Muscle layer of duodenum (tissue), 2 donors: ENCODE data around the gene ANKZF1.

ENCODE experiments used
- H3K27ac ChIP-seq: one replicate; pipeline ENCODE4 v1.7.0; 2013; ENCODE audit warnings: mild to moderate bottlenecking, low read length
- H3K27me3 ChIP-seq: one replicate; pipeline ENCODE4 v1.7.0; 2013; ENCODE audit warnings: low read depth, mild to moderate bottlenecking, control low read depth, low read length
- H3K36me3 ChIP-seq, 2 donors: one replicate each; pipeline ENCODE4 v1.7.0; 2013; ENCODE audit warnings: low read length in 2 of 2, control low read depth in 1 of 2, mild to moderate bottlenecking in 1 of 2; ENCODE audit not compliant: insufficient read depth in 2 of 2, control insufficient read depth in 1 of 2
- H3K4me1 ChIP-seq, 2 donors: one replicate each; pipeline ENCODE4 v1.7.0; 2013; ENCODE audit warnings: low read length in 2 of 2, mild to moderate bottlenecking in 2 of 2, control low read depth in 1 of 2, moderate library complexity in 1 of 2; ENCODE audit not compliant: insufficient read depth in 2 of 2, control insufficient read depth in 1 of 2
- H3K4me3 ChIP-seq, 2 donors: one replicate each; pipeline ENCODE4 v1.7.0; 2013; ENCODE audit warnings: low read length in 2 of 2, low read depth in 1 of 2, mild to moderate bottlenecking in 1 of 2
- H3K9me3 ChIP-seq, 2 donors: one replicate each; pipeline ENCODE4 v1.7.0; 2013; ENCODE audit warnings: low read length in 2 of 2, control low read depth in 1 of 2, mild to moderate bottlenecking in 1 of 2; ENCODE audit not compliant: control insufficient read depth in 1 of 2
- donor health status: healthy.

ANKZF1 gene

DNA sequence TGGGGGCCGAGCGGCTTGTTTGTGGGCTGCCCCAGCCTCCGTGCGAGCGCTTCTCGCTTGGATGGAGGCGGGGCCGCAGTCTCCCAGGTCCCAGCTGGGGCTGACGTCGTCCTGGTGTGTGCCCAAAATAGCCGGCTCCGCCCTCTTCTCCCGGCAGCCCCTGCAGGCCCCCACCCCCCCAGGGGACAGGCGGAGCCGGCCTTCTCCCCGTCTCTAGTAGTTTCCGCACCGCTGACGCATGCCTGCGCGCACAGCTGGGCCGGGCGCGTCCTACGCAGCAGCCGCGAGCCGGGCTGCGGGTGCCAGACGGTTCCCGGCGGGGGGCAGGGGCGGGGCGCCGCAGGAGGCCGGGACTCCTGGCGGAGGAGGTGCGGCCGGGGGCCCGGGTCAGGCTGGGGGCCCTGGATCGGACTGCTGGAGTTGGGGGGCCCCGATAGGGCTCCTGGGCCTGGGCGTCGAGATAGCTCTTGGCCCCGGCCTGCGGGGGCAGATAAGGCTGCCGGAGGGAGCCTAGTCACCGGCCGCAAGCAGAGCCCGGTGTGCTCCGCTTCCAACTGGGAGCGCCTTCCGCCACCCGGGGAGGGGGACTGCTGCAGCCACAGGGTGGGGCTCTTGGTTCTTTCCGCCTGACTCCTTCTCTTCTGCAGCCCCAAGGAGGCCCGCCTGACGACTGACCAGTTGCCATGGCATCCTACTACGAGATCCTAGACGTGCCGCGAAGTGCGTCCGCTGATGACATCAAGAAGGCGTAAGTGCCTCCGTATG, 49.7 kb downstream of the ANKZF1 start, which contains the start of gene DNAJB2:
TSS of gene DNAJB2 (plus strand) at position 216 of the 765 bp plus-strand sequence. CDS start at position 684, 468 bp downstream.
- H3K36me3 ChIP-seq, result peaks cover 34 to 36% of the 10 kb centered on the region in 2 donors
- H3K4me1 ChIP-seq, result peaks cover 20 to 41% of the 10 kb centered on the region in 2 donors

GRCh38 chr2:219279916-219280516, 50.4 kb downstream of the ANKZF1 start:
- H3K4me3 ChIP-seq, result peak overlapping the region; percentile 79 to 87
- H3K36me3 ChIP-seq, result peaks cover 40 to 42% of the 10 kb centered on the region in 2 donors
- H3K4me1 ChIP-seq, result peaks cover 20 to 41% of the 10 kb centered on the region in 2 donors
- no peaks in the 10 kb centered on the region for H3K9me3 ChIP-seq
- H3K27me3 ChIP-seq, result no peaks in the 10 kb centered on the region
- peak overlapping the region; percentile 83 for H3K27ac ChIP-seq

More for the DNA sequence above, 49.7 kb downstream of the ANKZF1 start, which contains the start of gene DNAJB2:
- H3K27me3 ChIP-seq, result no peaks in the 10 kb centered on the region
- peak within 1 kb of the TSS; percentile 79 to 87 for H3K4me3 ChIP-seq
- H3K9me3 ChIP-seq, result no peaks in the 10 kb centered on the region
- H3K27ac ChIP-seq, result peak within 1 kb of the TSS; percentile 85

DNA sequence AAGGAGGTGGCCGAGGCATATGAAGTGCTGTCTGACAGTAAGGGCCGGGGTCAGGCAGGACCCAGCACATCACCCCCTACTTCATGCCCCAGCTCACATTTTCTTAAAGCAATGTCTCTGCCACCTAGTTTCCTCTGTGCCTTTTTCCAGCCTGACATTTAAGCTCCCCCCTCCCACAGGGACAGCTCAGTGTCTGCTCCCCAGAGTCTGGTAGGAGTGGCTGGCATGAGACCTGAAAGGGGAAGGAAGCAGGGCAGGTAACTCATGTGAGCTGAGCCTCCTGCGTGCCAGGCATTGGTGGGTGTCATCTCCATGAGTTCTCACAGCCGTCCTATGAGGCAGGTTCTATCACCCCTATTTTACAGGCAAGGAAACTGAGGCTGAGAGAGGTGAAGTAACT, 51.0 kb downstream of the ANKZF1 start:
- peaks cover 20 to 47% of the 10 kb centered on the region in 2 donors for H3K4me1 ChIP-seq

DNA sequence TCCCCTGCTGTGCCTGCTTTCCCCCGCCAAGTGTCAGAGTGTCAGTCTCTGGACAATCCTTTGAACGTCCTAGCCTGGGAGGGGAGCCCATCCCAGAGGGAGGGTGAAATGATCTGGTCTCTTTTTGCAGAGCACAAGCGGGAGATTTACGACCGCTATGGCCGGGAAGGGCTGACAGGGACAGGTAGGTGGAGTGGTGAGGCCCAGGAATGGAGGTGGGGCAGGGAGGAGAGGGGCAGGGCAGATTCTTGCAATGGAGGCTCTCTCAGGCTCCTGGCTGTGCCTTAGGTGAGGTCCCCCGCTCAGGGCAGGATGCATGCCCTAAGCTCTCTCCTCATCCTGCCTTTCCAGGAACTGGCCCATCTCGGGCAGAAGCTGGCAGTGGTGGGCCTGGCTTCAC, 52.0 kb downstream of the ANKZF1 start:
- H3K4me3 ChIP-seq, result no peak overlapping the region
- no peaks in the 10 kb centered on the region for H3K27me3 ChIP-seq
- H3K4me1 ChIP-seq, result peaks cover 20 to 47% of the 10 kb centered on the region in 2 donors
- H3K36me3 ChIP-seq, result peaks cover 44 to 49% of the 10 kb centered on the region in 2 donors
- no peaks in the 10 kb centered on the region for H3K9me3 ChIP-seq
- no peak overlapping the region for H3K27ac ChIP-seq

More for the DNA sequence above, 51.0 kb downstream of the ANKZF1 start:
- no peak overlapping the region for H3K27ac ChIP-seq
- H3K36me3 ChIP-seq, result peaks cover 44 to 48% of the 10 kb centered on the region in 2 donors
- peak overlapping the region in 1 of 2 donors; percentile 79 for H3K4me3 ChIP-seq
- no peaks in the 10 kb centered on the region for H3K27me3 ChIP-seq
- no peaks in the 10 kb centered on the region for H3K9me3 ChIP-seq

- H3K27me3 ChIP-seq, result no peaks in the 10 kb centered on the region
- H3K4me1 ChIP-seq, result peaks cover 20 to 47% of the 10 kb centered on the region in 2 donors
- H3K36me3 ChIP-seq, result peaks cover 44 to 49% of the 10 kb centered on the region in 2 donors
- no peaks in the 10 kb centered on the region for H3K9me3 ChIP-seq
- H3K4me3 ChIP-seq, result no peak overlapping the region
- H3K27ac ChIP-seq, result peak overlapping the region; percentile 1
These were observed 52.8 kb downstream of the ANKZF1 start for GRCh38 chr2:219282375-219282774.

DNA sequence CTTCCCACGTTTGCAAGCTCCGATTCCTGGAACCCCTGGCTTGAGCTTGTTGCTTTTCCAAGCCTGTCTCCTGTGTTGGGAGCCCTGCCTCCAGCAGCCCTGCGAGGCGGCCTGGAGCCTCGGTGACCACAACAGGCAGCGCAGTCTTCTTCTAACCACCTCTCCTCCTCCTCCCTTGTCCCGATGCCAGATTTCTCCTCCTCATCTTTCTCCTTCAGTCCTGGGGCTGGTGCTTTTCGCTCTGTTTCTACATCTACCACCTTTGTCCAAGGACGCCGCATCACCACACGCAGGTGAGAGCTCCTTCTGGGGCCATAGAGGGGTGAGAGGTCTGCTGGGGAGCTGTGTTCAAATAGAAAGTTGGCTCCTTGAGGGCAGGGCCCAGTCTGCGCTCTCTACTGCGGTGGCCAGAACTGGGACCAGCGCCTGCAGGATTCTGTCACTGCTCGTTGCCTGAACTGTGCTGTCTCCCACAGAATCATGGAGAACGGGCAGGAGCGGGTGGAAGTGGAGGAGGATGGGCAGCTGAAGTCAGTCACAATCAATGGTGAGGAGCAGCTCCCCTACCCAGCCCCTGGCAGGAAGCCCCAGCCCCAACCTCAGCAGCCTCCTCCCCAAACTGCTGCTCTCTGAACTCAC, 53.5 kb downstream of the ANKZF1 start:
- H3K4me3 ChIP-seq, result no peak overlapping the region
- H3K9me3 ChIP-seq, result no peaks in the 10 kb centered on the region
- H3K27ac ChIP-seq, result peak overlapping the region; percentile 1
- H3K36me3 ChIP-seq, result peaks cover 44 to 49% of the 10 kb centered on the region in 2 donors
- H3K4me1 ChIP-seq, result peaks cover 17 to 40% of the 10 kb centered on the region in 2 donors
- H3K27me3 ChIP-seq, result no peaks in the 10 kb centered on the region

GRCh38 chr2:219284501-219285372, 55.1 kb downstream of the ANKZF1 start:
- Histone ChIP-seq H3K36me3 (peaks cover 44 to 49% of the 10 kb centered on the region in 2 donors), H3K4me1 (peaks cover 10 to 38% of the 10 kb centered on the region in 2 donors), H3K27ac (no peak overlapping the region), H3K4me3 (no peak overlapping the region), H3K27me3 (no peaks in the 10 kb centered on the region), H3K9me3 (no peaks in the 10 kb centered on the region)

DNA sequence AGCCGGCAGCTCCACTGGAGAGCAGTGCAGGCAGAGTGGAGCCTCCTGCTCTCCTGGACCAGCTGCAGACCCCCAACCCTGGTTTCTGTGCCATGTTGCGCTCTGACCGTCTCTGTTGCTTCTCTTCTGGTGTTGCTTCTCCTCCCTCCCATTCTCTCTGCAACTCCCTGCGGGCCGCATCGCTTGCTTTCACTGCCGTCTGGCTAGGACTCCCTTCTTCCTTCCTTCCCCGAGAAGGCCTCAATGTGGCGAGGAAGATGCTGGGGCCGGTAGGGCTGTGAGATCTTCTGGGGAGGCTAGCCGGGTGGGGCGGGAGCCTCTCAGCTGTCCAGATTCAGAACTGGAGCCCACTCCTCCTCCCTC, 55.7 kb downstream of the ANKZF1 start:
- Histone ChIP-seq H3K4me1 (peaks cover 4 to 35% of the 10 kb centered on the region in 2 donors), H3K36me3 (peaks cover 44 to 49% of the 10 kb centered on the region in 2 donors), H3K27ac (no peak overlapping the region)

GRCh38 chr2:219285894-219286425, 56.4 kb downstream of the ANKZF1 start:
- H3K4me3 ChIP-seq, result no peak overlapping the region
- H3K9me3 ChIP-seq, result no peaks in the 10 kb centered on the region
- peaks cover 40 to 47% of the 10 kb centered on the region in 2 donors for H3K36me3 ChIP-seq
- H3K27ac ChIP-seq, result no peak overlapping the region
- H3K4me1 ChIP-seq, result peaks cover 3 to 29% of the 10 kb centered on the region in 2 donors
- H3K27me3 ChIP-seq, result no peaks in the 10 kb centered on the region

More for the DNA sequence above, 55.7 kb downstream of the ANKZF1 start:
- H3K9me3 ChIP-seq, result no peaks in the 10 kb centered on the region
- no peaks in the 10 kb centered on the region for H3K27me3 ChIP-seq
- no peak overlapping the region for H3K4me3 ChIP-seq
